Testis (tissue), 3 donors: ENCODE results near the gene DYRK1A. TPM values are rescaled to one million over a fixed set of nuclear protein-coding genes. Genes with fewer than 3 reads are reported as not detected.

ENCODE experiments used
- DNase-seq: peaks from one replicate; pipeline ENCODE4 v3.0.0-alpha.2; 2019
- H3K27ac ChIP-seq, 2 donors: fragments of 200-600 bp; sonication (generic); one replicate each; pipeline ENCODE4 v1.5.1; 2019
- H3K27me3 ChIP-seq: fragments of 200-600 bp; sonication (generic); one replicate; pipeline ENCODE4 v1.5.1; 2019
- H3K36me3 ChIP-seq: fragments of 200-600 bp; sonication (generic); one replicate; pipeline ENCODE4 v1.5.1; 2017; ENCODE audit warnings: low read depth; ENCODE audit errors: missing control alignments
- H3K4me1 ChIP-seq: fragments of 200-600 bp; sonication (generic); one replicate; pipeline ENCODE4 v1.5.1; 2019
- H3K4me3 ChIP-seq, 2 donors: fragments of 200-600 bp; sonication (generic); one replicate each; pipeline ENCODE4 v1.5.1; 2017 to 2019
- H3K9me3 ChIP-seq: fragments of 200-600 bp; sonication (generic); one replicate; pipeline ENCODE4 v1.5.1; 2017
- CTCF ChIP-seq, 3 experiments: fragments of 450-650 bp in 2 of 3; fragments of 200-600 bp in 1 of 3; sonication (generic) in 1 of 3; IDR thresholded peaks; one replicate each; pipeline ENCODE4 v1.5.1; 2016 to 2019; ENCODE audit warnings: antibody characterized with exemption in 3 of 3, mild to moderate bottlenecking in 2 of 3, moderate library complexity in 1 of 3
- POLR2A ChIP-seq: fragments of 450-650 bp; IDR thresholded peaks from one replicate; pipeline ENCODE4 v1.6.1; 2017; ENCODE audit warnings: antibody characterized with exemption, mild to moderate bottlenecking, moderate library complexity
- WGBS, 2 donors: methylation state at CpG; one replicate each; pipeline ENCODE4 v1.1.5; 2018; 5-methylcytosine and 5-hydroxymethylcytosine counted together
- intact Hi-C: fragments of 100-400 bp; cut with DNase I; formaldehyde crosslinking; loops from one replicate; pipeline ENCODE4 v1.15.1; 2023; ENCODE audit warnings: low total_unique reads
- polyA plus RNA-seq: library from polyadenylated mRNA; stranded (reverse); fragments of 350-450 nt; fragmentation: Illumina TruSeq; extraction: RNeasy Lipid Tissue Mini Kit (QIAGEN cat#74804); gene quantifications from one replicate; pipeline ENCODE4 v1.2.3, GENCODE V29; 2014; ENCODE audit warnings: low read depth, low replicate concordance; ENCODE audit not compliant: insufficient read depth
- total RNA-seq, 2 donors: library from RNA; depleted of rRNA; stranded (reverse); fragments of >200 nt; gene quantifications; one replicate each; pipeline ENCODE4 v1.2.3, GENCODE V29; 2016

The DYRK1A gene
- total and polyA plus RNA-seq, 3 donors from 2014 or later: 68.6 to 166 (median 141) TPM

- peaks cover 49% of the 10 kb centered on the region for H3K4me1 ChIP-seq
- H3K36me3 ChIP-seq: no peaks in the 10 kb centered on the region
- H3K27me3 ChIP-seq: no peaks in the 10 kb centered on the region
- intact Hi-C loops: no loop called here
- no peaks in the 10 kb centered on the region for H3K9me3 ChIP-seq
- H3K27ac ChIP-seq: peak overlapping the region; percentile 32 to 48
- DNase-seq: no peak
- 19 to 24% methylated on average over 8 of the region's 8 CpGs for WGBS, 2 donors
- TF ChIP-seq POLR2A: no peak
- TF ChIP-seq CTCF (IDR thresholded peaks at IDR 0.05): no peak
- peak overlapping the region in 1 of 2 donors; percentile 96 for H3K4me3 ChIP-seq
Measured at GRCh38 chr21:37370152-37371040, 3.8 kb downstream of the DYRK1A start.

- intact Hi-C loops: no loop called here
Measured at GRCh38 chr21:37371041-37371397, 4.4 kb downstream of the DYRK1A start.

DNA sequence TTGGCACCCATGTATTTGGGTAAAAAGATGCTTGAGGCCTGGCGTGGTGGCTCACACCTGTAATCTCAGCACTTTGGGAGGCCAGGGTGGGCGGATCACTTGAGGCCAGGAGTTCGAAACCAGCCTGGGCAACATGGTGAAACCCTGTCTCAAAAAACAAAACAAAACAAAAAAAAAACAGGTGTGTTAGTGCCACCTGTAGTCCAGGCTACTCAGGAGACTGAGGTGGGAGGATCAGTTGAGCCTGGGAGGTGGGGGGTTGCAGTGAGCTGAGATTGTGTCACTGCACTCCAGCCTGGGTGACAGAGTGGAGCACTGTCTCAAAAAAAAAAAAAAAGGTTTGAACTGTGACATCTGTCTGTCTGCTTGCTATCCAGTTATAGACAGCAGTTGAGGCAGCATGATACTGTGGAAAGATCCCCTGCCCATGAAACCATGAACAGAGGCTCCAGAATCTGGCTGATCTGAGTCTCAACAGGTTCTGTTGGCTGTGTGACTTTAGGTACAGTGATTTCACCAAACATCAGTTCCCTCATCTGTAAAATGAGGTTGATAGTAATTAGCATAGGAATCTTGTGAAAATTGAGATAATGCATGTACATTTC is 5.7 kb downstream of the DYRK1A start:
- no peak for DNase-seq
- TF ChIP-seq POLR2A: no peak
- TF ChIP-seq CTCF (IDR thresholded peaks at IDR 0.05): no peak
- no peaks in the 10 kb centered on the region for H3K9me3 ChIP-seq
- no peaks in the 10 kb centered on the region for H3K36me3 ChIP-seq
- intact Hi-C loops: no loop called here
- no peak overlapping the region for H3K4me3 ChIP-seq
- no peaks in the 10 kb centered on the region for H3K27me3 ChIP-seq
- WGBS, 2 donors: 89 to 90% methylated on average over 3 of the region's 3 CpGs
- no peak overlapping the region for H3K27ac ChIP-seq
- peaks cover 49% of the 10 kb centered on the region for H3K4me1 ChIP-seq

More at GRCh38 chr21:37371041-37371397, 4.4 kb downstream of the DYRK1A start:
- Histone ChIP-seq H3K36me3 (no peaks in the 10 kb centered on the region), H3K9me3 (no peaks in the 10 kb centered on the region), H3K27me3 (no peaks in the 10 kb centered on the region), H3K27ac (peak overlapping the region; percentile 32 to 48), H3K4me3 (no peak overlapping the region), H3K4me1 (peaks cover 49% of the 10 kb centered on the region)
- DNase-seq: no peak
- WGBS, 2 donors: 45 to 56% methylated on average over 2 of the region's 2 CpGs
- TF ChIP-seq CTCF (IDR thresholded peaks at IDR 0.05) (no peak), POLR2A (no peak)

DNA sequence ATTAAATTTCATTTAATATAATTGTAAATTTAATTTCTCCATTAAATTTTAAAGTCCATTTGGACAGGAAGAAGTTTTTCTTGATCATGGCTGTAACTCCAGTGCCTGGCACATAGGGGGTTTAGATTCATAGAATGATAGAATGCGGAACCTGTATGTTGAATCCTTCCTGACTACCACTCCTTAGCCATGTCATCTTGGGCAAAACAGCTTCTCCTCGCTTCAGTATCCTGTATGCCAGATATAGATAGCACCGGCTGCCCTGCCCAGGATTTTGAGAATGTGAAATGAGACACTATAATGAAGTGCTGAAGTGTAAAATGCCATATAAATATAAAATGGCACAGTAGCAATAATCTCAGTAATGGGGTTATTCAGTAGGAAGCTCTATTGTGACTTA is 6.4 kb downstream of the DYRK1A start:
- Histone ChIP-seq H3K9me3 (no peaks in the 10 kb centered on the region), H3K4me1 (peaks cover 49% of the 10 kb centered on the region), H3K27ac (no peak overlapping the region), H3K36me3 (no peaks in the 10 kb centered on the region), H3K27me3 (no peaks in the 10 kb centered on the region), H3K4me3 (no peak overlapping the region)
- 78% methylated on average over 3 of the region's 3 CpGs for WGBS, 2 donors
- TF ChIP-seq POLR2A (no peak), CTCF (IDR thresholded peaks at IDR 0.05) (no peak)
- no peak for DNase-seq
- intact Hi-C loops: no loop called here
